WTC11 (cell line): ENCODE data around the gene ZNF488.

Experiments
- GRHL2 ChIP-seq: fragments of 250-450 bp; sonication (Bioruptor Pico); IDR thresholded peaks from 2 replicates; pipeline ENCODE4 v1.8.0; 2022; ENCODE audit warnings: mild to moderate bottlenecking, moderate library complexity; ENCODE audit not compliant: insufficient replicate concordance, severe bottlenecking
- TP53 ChIP-seq: sonication (generic); formaldehyde crosslinking; IDR thresholded peaks from 2 replicates; pipeline ENCODE4 v1.8.1; 2023; ENCODE audit warnings: mild to moderate bottlenecking, missing genetic modification reagents
- TF ChIP-seq, protein P1 (sequence below): sonication (generic); formaldehyde crosslinking; IDR thresholded peaks from 2 replicates; pipeline ENCODE4 v1.8.1; 2023; ENCODE audit warnings: mild to moderate bottlenecking, missing genetic modification reagents
- TF ChIP-seq, protein P2 (sequence below): sonication (generic); formaldehyde crosslinking; IDR thresholded peaks from 2 replicates; pipeline ENCODE4 v1.8.0; 2022; ENCODE audit warnings: mild to moderate bottlenecking, missing genetic modification reagents

DNA sequence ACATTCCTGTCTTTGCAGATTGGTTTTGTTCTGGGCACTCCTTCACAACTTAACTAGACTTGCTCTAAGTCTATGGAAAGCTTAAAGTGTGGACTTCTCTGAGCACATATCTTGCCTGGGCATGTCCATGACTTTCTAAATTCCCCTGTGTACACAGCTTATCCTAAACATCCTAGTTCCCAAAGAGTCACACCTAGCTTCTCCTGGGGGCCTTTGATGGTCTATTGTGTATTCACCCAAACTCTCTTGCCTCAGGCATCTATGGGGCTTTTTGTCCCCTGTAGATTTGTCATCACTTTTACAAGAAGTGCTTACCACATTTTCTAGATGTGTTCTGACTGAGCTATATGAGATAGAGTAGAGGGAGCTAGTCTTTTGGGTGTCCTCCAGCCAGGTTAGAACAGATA, 12.2 kb upstream of the ZNF488 start:
- TF ChIP-seq TP53 = no peak
- TF ChIP-seq, protein P1, sequence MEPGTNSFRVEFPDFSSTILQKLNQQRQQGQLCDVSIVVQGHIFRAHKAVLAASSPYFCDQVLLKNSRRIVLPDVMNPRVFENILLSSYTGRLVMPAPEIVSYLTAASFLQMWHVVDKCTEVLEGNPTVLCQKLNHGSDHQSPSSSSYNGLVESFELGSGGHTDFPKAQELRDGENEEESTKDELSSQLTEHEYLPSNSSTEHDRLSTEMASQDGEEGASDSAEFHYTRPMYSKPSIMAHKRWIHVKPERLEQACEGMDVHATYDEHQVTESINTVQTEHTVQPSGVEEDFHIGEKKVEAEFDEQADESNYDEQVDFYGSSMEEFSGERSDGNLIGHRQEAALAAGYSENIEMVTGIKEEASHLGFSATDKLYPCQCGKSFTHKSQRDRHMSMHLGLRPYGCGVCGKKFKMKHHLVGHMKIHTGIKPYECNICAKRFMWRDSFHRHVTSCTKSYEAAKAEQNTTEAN (CRISPR knock-in tag) = no peak
- TF ChIP-seq GRHL2 (CRISPR knock-in tag) = no peak
- TF ChIP-seq, protein P2, sequence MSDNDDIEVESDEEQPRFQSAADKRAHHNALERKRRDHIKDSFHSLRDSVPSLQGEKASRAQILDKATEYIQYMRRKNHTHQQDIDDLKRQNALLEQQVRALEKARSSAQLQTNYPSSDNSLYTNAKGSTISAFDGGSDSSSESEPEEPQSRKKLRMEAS = no peak
